GM12878 (cell line): ENCODE results near the gene AIDA. TPM values are rescaled to one million over a fixed set of nuclear protein-coding genes. Genes with fewer than 3 reads are reported as not detected.

Experiments
- ATAC-seq: fragments of 200-7000 bp; cut with Tn5 transposase; 3 replicates; pipeline ENCODE4 v1.9.1; 2020; ENCODE audit warnings: mild to moderate bottlenecking, moderate library complexity
- BruUV-seq: library from RNA; stranded (reverse); fragments of 400-500 nt; replicated peaks from 2 replicates; lab custom pipeline; 2021; lab: Mats Ljungman, UMichigan
- CTCF ChIA-PET: fragments of 300-600 bp; sonication (Branson Sonifier 250); formaldehyde crosslinking; extraction: SDS; loops from one replicate; lab custom pipeline; 2021; ENCODE audit warnings: inconsistent platforms; lab: Yijun Ruan, JAX
- POLR2A ChIA-PET: fragments of 350-600 bp; formaldehyde crosslinking; extraction: SDS; loops from one replicate; lab custom pipeline; 2021; ENCODE audit warnings: inconsistent platforms; lab: Charles Lee
- RAD21 ChIA-PET: fragments of 300-600 bp; sonication (Branson Sonifier 250); formaldehyde crosslinking; loops from one replicate; lab custom pipeline; 2023; ENCODE audit warnings: antibody characterized with exemption; ENCODE audit not compliant: unreplicated experiment; lab: Charles Lee
- SMC1A ChIA-PET: fragments of 300-600 bp; sonication (Branson Sonifier 250); formaldehyde crosslinking; loops from one replicate; lab custom pipeline; 2023; ENCODE audit not compliant: unreplicated experiment, uncharacterized antibody; lab: Charles Lee
- DNase-seq: peaks from one replicate; pipeline ENCODE4 v3.0.0-alpha.2; 2011; ENCODE audit warnings: low read depth, low spot score
- FAIRE-seq: peaks from 3 replicates; lab custom pipeline; 2011; peaks lifted over from hg19 to GRCh38; lab: Jason Lieb, UNC
- H2AFZ ChIP-seq: 2 replicates; pipeline ENCODE4 v1.6.0; 2011; ENCODE audit warnings: low read depth, low read length, control low read depth; ENCODE audit not compliant: control insufficient read depth
- H3K27ac ChIP-seq: 2 replicates; pipeline ENCODE4 v1.5.1; 2011; ENCODE audit warnings: control low read depth; ENCODE audit not compliant: control insufficient read depth, insufficient read depth
- H3K27me3 ChIP-seq, 2 experiments: replicated peaks in 1 of 2; 2 replicates each; pipeline versions ENCODE4 v1.6.0 to v1.6.1; 2011; ENCODE audit warnings: low read length in 1 of 2; ENCODE audit not compliant: control insufficient read depth in 2 of 2, insufficient read depth in 2 of 2
- H3K36me3 ChIP-seq, 2 experiments: 2 replicates each; pipeline ENCODE4 v1.5.1; 2011; ENCODE audit warnings: low read length in 1 of 2; ENCODE audit not compliant: control insufficient read depth in 2 of 2, insufficient read depth in 2 of 2
- H3K4me1 ChIP-seq: 2 replicates; pipeline ENCODE4 v1.6.1; 2011; ENCODE audit warnings: mild to moderate bottlenecking, low read length, moderate library complexity, mixed read lengths; ENCODE audit not compliant: control insufficient read depth, insufficient read depth
- H3K4me2 ChIP-seq: 2 replicates; pipeline ENCODE4 v1.6.0; 2011; ENCODE audit warnings: control low read depth; ENCODE audit not compliant: control insufficient read depth, insufficient read depth
- H3K4me3 ChIP-seq: fragments of 200-600 bp; sonication (generic); 2 replicates; pipeline ENCODE4 v1.5.1; 2016
- H3K79me2 ChIP-seq: 2 replicates; pipeline ENCODE4 v1.6.0; 2011; ENCODE audit warnings: low read length; ENCODE audit not compliant: control insufficient read depth, insufficient read depth
- H3K9ac ChIP-seq: 2 replicates; pipeline ENCODE4 v1.8.0; 2011; ENCODE audit warnings: low read length, control low read depth, mixed read lengths; ENCODE audit not compliant: control insufficient read depth, insufficient read depth
- H3K9me3 ChIP-seq: replicated peaks from 3 replicates; pipeline ENCODE4 v1.5.1; 2011; ENCODE audit warnings: mild to moderate bottlenecking, low read length; ENCODE audit not compliant: control insufficient read depth, insufficient read depth
- H4K20me1 ChIP-seq: 2 replicates; pipeline ENCODE4 v1.6.0; 2011; ENCODE audit not compliant: control insufficient read depth, insufficient read depth
- MTA3 ChIP-seq: IDR thresholded peaks from 2 replicates; pipeline ENCODE4 v1.6.1; 2012; ENCODE audit warnings: low read length, inconsistent platforms, borderline replicate concordance
- POLR2AphosphoS2 ChIP-seq: IDR thresholded peaks from 2 replicates; pipeline ENCODE4 v1.6.1; 2011; ENCODE audit warnings: low read depth, mild to moderate bottlenecking, low read length, improper control_type of control experiment, moderate library complexity
- RUNX3 ChIP-seq: IDR thresholded peaks from 2 replicates; pipeline ENCODE4 v1.6.1; 2012; ENCODE audit warnings: low read length, inconsistent platforms
- SIN3A ChIP-seq: IDR thresholded peaks from 2 replicates; pipeline ENCODE4 v1.6.1; 2012; ENCODE audit warnings: low read depth, low read length, improper control_type of control experiment
- WGBS: methylation state at CpG from one replicate; pipeline ENCODE4 v1.1.6; 2016; ENCODE audit warnings: low lambda C conversion rate; ENCODE audit not compliant: insufficient replicate concordance, insufficient coverage; ENCODE audit errors: missing lambda C conversion rate; 5-methylcytosine and 5-hydroxymethylcytosine counted together
- in situ Hi-C: fragments of 300-500 bp; cut with MboI; formaldehyde crosslinking; loops from 9 replicates; pipeline ENCODE4 v1.14.3; 2018; ENCODE audit warnings: mixed read lengths
- intact Hi-C: fragments of 100-400 bp; cut with micrococcal nuclease; formaldehyde crosslinking; loops from one replicate; pipeline ENCODE4 v1.14.2; 2022; ENCODE audit not compliant: unreplicated experiment
- polyA plus RNA-seq, 11 experiments: library from polyadenylated mRNA; depleted of rRNA in 4 of 11; unstranded in 6 of 11; stranded (reverse) in 5 of 11; fragments of >200 nt; fragmentation: Nextera tagmentation in 4 of 11; fragmentation: Illumina TruSeq in 1 of 11; extraction: Ambion mirVana in 4 of 11; extraction: Trizol in 1 of 11; gene quantifications; 1 replicate in 1 of 11; 2 replicates in 10 of 11; pipeline versions ENCODE4 v1.2.1 to v1.2.3, GENCODE V29; 2011 to 2016; ENCODE audit warnings: inconsistent platforms in 2 of 11, missing spikeins in 2 of 11, low read depth in 1 of 11
- total RNA-seq, 4 experiments: library from RNA; depleted of rRNA in 3 of 4; stranded (reverse); fragments of >200 nt in 3 of 4; fragmentation: Illumina TruSeq in 1 of 4; extraction: Trizol in 1 of 4; gene quantifications; 2 replicates each; pipeline versions ENCODE4 v1.2.1 to v1.2.3, GENCODE V29; 2013 to 2021

AIDA gene
- total and polyA plus RNA-seq, 10 of the 15 experiments (the other 5 are each of a cell fraction or from before 2014, with no cell fraction given), result 8.9 to 43.1 (median 19.2) TPM

DNA sequence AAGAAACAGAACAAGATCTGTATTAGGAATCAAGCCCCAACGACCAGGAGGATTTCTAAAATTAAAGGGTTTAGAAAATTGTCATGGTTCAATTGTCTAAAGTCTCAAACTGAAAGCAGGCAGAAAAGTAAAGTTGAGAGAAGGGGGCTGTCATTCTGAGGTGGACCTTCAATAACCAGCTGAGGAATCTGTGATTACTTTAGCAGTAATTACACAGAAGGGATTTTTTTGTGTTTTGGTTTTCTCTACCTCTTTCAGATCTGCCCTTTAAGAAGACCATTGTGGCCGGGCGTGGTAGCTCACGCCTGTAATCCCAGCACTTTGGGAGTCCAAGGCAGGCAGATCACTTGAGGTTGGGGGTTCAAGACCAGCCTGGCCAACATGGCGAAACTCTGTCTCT is 17.4 kb downstream of the AIDA start:
- intact Hi-C loops, result no loop called here
- no peak overlapping the region for H2AFZ ChIP-seq
- ATAC-seq, result no peak
- 0 out of 2 replicates have a peak, but pooled peaks have one; percentile 19 for TF ChIP-seq RUNX3
- TF ChIP-seq SIN3A, result no peak
- TF ChIP-seq, all 136 proteins: peak for 1
- RAD21 ChIA-PET, result no interaction called here
- H3K27ac ChIP-seq, result no peak overlapping the region
- H3K36me3 ChIP-seq, result no peaks in the 10 kb centered on the region; a peak in 1 of 4 replicates
- no peak for DNase-seq
- no TSS peak for BruUV-seq
- FAIRE-seq, result no peak
- no peaks in the 10 kb centered on the region for H3K79me2 ChIP-seq
- H4K20me1 ChIP-seq, result no peaks in the 10 kb centered on the region
- SMC1A ChIA-PET, result interaction anchor here (0.9 to 1.1 kb wide), 2 partner anchors 18 to 40 kb away, joined by 3 read pairs; no protein-coding TSS in a partner anchor
- H3K9ac ChIP-seq, result no peak overlapping the region
- POLR2A ChIA-PET, result no interaction called here
- no peak overlapping the region for H3K4me2 ChIP-seq
- H3K27me3 ChIP-seq, result no peaks in the 10 kb centered on the region
- 29% methylated on average over 5 of the region's 5 CpGs for whole genome bisulfite sequencing
- no peaks in the 10 kb centered on the region for H3K4me1 ChIP-seq
- no peaks in the 10 kb centered on the region for H3K9me3 ChIP-seq
- in situ Hi-C loops, result no loop called here
- no peak overlapping the region for H3K4me3 ChIP-seq
- CTCF ChIA-PET, result interaction anchor here (0.9 kb wide), 1 partner anchor 8 kb away, joined by 3 read pairs; no protein-coding TSS in a partner anchor

DNA sequence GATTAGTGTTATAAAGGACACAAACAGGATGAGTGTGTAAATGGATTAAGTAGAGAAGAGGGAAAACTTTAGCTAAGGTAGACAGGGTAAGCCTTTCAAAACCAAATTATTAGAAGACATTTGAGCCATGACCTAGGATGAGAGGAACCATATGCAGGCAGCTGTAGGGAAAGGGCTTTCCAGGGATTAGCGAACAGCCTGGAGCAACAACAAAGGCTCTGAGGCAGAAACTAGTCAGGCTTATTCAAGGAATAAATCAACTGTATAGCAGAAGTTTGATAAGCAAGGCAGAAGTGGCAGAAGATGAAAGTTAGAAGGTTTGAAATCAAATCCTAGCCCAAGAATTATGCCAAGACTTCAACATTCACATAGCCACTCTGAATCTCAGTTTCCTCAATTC is 21.3 kb downstream of the AIDA start:
- no peak overlapping the region for H2AFZ ChIP-seq
- POLR2A ChIA-PET, result no interaction called here
- CTCF ChIA-PET, result no interaction called here
- no TSS peak for BruUV-seq
- H3K36me3 ChIP-seq, result no peaks in the 10 kb centered on the region; a peak in 2 of 4 replicates
- no peaks in the 10 kb centered on the region for H3K27me3 ChIP-seq
- intact Hi-C loops, result no loop called here
- SMC1A ChIA-PET, result interaction anchor here (1.0 kb wide), 1 partner anchor 11 kb away, joined by 6 read pairs; no protein-coding TSS in a partner anchor
- ATAC-seq, result no peak
- no peak for TF ChIP-seq MTA3
- TF ChIP-seq POLR2AphosphoS2, result no peak
- H3K9ac ChIP-seq, result no peak overlapping the region
- no peak overlapping the region for H3K27ac ChIP-seq
- no peaks in the 10 kb centered on the region for H3K9me3 ChIP-seq
- no peaks in the 10 kb centered on the region for H3K4me1 ChIP-seq
- no peaks in the 10 kb centered on the region for H3K79me2 ChIP-seq
- DNase-seq, result no peak
- WGBS, result 100% methylated on average over 1 of the region's 1 CpG
- no peak overlapping the region for H3K4me3 ChIP-seq
- in situ Hi-C loops, result no loop called here
- no peaks in the 10 kb centered on the region for H4K20me1 ChIP-seq
- no peak overlapping the region for H3K4me2 ChIP-seq
- RAD21 ChIA-PET, result no interaction called here
- FAIRE-seq, result no peak
